ENCODE measurements around the gene ARAP3.
A peak's percentile ranks its signal among the peaks of the same experiment; 100 is the strongest.

ARAP3 gene

DNA sequence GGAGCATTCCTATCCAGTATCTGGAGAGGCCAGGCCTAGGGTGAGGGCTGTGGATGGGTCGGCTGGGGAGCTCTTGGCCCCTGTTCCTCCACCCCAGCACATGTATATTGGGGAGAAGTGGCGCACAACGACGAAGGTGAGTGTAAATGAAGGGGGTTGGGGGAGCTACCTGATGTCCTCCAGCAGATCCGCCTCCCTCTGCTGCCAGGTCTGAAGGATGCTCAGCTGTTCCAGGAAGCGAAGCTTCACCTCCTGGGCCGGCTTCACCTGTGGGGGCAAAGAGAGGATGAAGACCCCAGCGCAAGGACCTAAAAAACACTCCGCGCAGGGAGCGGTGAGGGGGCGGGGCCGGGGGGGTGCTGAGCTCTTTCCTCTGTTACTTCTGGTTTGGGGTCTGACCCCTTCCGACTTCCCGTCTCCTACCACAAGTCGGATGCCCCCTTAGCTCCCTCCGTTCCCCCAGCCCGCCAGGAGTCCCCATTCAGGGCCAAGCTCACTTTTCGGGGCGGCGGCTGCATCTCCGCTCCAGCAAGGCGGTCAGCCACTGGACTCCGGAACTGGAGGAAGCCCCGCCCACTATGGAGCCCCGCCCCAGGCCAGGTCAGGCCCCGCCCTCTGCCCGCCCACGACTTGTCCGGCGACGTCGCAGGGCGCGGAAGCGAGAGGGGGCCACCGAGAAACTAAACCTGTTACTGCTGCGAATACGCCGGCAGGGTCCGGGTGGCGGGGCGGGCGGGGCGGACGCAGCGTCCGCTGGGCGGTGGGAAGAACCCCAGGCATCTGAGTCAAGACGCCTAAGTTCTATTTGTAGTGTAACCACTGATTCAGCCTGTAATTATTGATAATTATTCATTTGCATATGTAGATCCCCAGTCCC lies 30.9 kb downstream of the ARAP3 start, which contains the start of gene FCHSD1:
Gene FCHSD1 (minus strand): TSS at position 568 of the 877 bp plus-strand sequence. CDS start 50 bp downstream, at position 518.
- no peak for DNase-seq (ENCODE audit: low read depth)
- TF ChIP-seq, protein P1, sequence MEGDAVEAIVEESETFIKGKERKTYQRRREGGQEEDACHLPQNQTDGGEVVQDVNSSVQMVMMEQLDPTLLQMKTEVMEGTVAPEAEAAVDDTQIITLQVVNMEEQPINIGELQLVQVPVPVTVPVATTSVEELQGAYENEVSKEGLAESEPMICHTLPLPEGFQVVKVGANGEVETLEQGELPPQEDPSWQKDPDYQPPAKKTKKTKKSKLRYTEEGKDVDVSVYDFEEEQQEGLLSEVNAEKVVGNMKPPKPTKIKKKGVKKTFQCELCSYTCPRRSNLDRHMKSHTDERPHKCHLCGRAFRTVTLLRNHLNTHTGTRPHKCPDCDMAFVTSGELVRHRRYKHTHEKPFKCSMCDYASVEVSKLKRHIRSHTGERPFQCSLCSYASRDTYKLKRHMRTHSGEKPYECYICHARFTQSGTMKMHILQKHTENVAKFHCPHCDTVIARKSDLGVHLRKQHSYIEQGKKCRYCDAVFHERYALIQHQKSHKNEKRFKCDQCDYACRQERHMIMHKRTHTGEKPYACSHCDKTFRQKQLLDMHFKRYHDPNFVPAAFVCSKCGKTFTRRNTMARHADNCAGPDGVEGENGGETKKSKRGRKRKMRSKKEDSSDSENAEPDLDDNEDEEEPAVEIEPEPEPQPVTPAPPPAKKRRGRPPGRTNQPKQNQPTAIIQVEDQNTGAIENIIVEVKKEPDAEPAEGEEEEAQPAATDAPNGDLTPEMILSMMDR (conservative IDR thresholded peaks at IDR 0.05; ENCODE audit: low read depth, low read length) = no peak
- peak within 1 kb of the TSS; percentile 84 for H3K4me3 ChIP-seq (ENCODE audit: low read length)

- H3K4me3 ChIP-seq (ENCODE audit: low read length) = no peak overlapping the region
- no peak for DNase-seq (ENCODE audit: low read depth)
- TF ChIP-seq, protein P1 (conservative IDR thresholded peaks at IDR 0.05; ENCODE audit: low read depth, low read length) = no peak
Observed at GRCh38 chr5:141649972-141650371, 32.1 kb downstream of the ARAP3 start.

GRCh38 chr5:141649056-141649688 lies 32.9 kb downstream of the ARAP3 start:
- no peak for DNase-seq (ENCODE audit: low read depth)
- H3K4me3 ChIP-seq (ENCODE audit: low read length) = no peak overlapping the region
- TF ChIP-seq, protein P1 (conservative IDR thresholded peaks at IDR 0.05; ENCODE audit: low read depth, low read length) = no peak

DNA sequence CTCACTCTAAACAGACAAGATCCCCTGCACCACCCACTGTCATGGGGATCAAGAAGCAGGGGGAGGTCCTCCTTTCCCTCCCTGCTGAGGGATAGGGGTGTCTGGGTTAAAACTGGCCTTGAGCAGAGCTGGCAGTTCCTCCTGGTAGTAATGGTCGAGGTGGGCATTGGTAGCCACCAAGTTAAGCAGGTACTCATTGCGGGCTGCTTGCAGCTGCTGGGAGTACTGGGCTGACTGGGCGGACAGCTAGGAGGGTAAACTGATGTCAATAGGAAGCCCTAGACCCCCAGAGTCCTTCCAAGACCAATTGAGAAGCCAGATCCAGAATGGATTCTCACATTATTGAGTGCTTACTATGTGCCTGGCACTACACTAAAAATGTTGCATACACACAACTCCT lies 34.2 kb downstream of the ARAP3 start:
- H3K4me3 ChIP-seq (ENCODE audit: low read length) = no peak overlapping the region
- TF ChIP-seq, protein P1 (conservative IDR thresholded peaks at IDR 0.05; ENCODE audit: low read depth, low read length) = no peak
- no peak for DNase-seq (ENCODE audit: low read depth)

- TF ChIP-seq, protein P1 (conservative IDR thresholded peaks at IDR 0.05; ENCODE audit: low read depth, low read length) = no peak
- DNase-seq (ENCODE audit: low read depth) = no peak
Observed at GRCh38 chr5:141647242-141647641, 34.8 kb downstream of the ARAP3 start.

GRCh38 chr5:141646026-141646425 lies 36.0 kb downstream of the ARAP3 start:
- no peak for DNase-seq (ENCODE audit: low read depth)
- H3K4me3 ChIP-seq (ENCODE audit: low read length) = no peak overlapping the region
- TF ChIP-seq, protein P1 (conservative IDR thresholded peaks at IDR 0.05; ENCODE audit: low read depth, low read length) = no peak

More at GRCh38 chr5:141647242-141647641, 34.8 kb downstream of the ARAP3 start:
- no peak overlapping the region for H3K4me3 ChIP-seq (ENCODE audit: low read length)
